Endothelial cell of umbilical vein (primary cell): ENCODE measurements around the gene ATP4A.

Experiments
- CTCF ChIP-seq, 2 donors: IDR thresholded peaks; 1 replicate in 1 of 2; 2 replicates in 1 of 2; pipeline ENCODE4 v1.5.1; 2011; ENCODE audit warnings: low read length in 2 of 2, mild to moderate bottlenecking in 2 of 2, moderate library complexity in 2 of 2, control low read depth in 1 of 2, inconsistent platforms in 1 of 2, low read depth in 1 of 2; ENCODE audit not compliant: insufficient read depth in 1 of 2; ENCODE audit errors: extremely low read depth in 1 of 2
- MAX ChIP-seq: IDR thresholded peaks from 2 replicates; pipeline ENCODE4 v1.6.1; 2011; ENCODE audit not compliant: insufficient read depth, insufficient read length
- POLR2AphosphoS5 ChIP-seq: IDR thresholded peaks from 2 replicates; pipeline ENCODE4 v1.6.1; 2012; ENCODE audit warnings: low read depth, mild to moderate bottlenecking, control low read depth, low read length, moderate library complexity; ENCODE audit not compliant: insufficient read depth

- TF ChIP-seq POLR2AphosphoS5 (no peak), CTCF (IDR thresholded peaks at IDR 0.05; ENCODE audit: extremely low read depth in 1 of 2, insufficient read depth in 1 of 2, low read depth in 1 of 2, low read length in 2 of 2) (no peak), MAX (no peak)
These were observed 24.1 kb downstream of the ATP4A start for GRCh38 chr19:35539314-35539713.
